CD4-positive, alpha-beta memory T cell (primary cell): ENCODE measurements around the gene ENAH. TPM values are rescaled to one million over a fixed set of nuclear protein-coding genes. Genes with fewer than 3 reads are reported as not detected.

Source experiments
- CTCF ChIA-PET: fragments of 350-600 bp; sonication (Branson Sonifier 250); formaldehyde crosslinking; loops from one replicate; lab custom pipeline; 2021; ENCODE audit warnings: inconsistent platforms; ENCODE audit not compliant: partially characterized antibody; lab: Charles Lee
- POLR2A ChIA-PET: fragments of 350-600 bp; sonication (Branson Sonifier 250); formaldehyde crosslinking; loops from one replicate; lab custom pipeline; 2021; ENCODE audit not compliant: partially characterized antibody; lab: Charles Lee
- DNase-seq, 5 donors: peaks; one replicate each; pipeline versions ENCODE4 v3.0.0 to v3.0.0-alpha.2; 2020 to 2022; ENCODE audit warnings: mixed read lengths in 1 of 5
- H3K27ac ChIP-seq: one replicate; pipeline ENCODE4 v1.7.0; 2013; ENCODE audit warnings: low read depth, low read length
- H3K27me3 ChIP-seq: 2 replicates; pipeline ENCODE4 v1.7.0; 2013; ENCODE audit warnings: mild to moderate bottlenecking, low read length, moderate library complexity; ENCODE audit not compliant: insufficient read depth
- H3K36me3 ChIP-seq: 2 replicates; pipeline ENCODE4 v1.7.0; 2013; ENCODE audit warnings: mild to moderate bottlenecking, low read length, moderate library complexity; ENCODE audit not compliant: insufficient read depth
- H3K4me1 ChIP-seq: 2 replicates; pipeline ENCODE4 v1.7.0; 2013; ENCODE audit warnings: mild to moderate bottlenecking, low read length, moderate library complexity; ENCODE audit not compliant: insufficient read depth
- H3K4me3 ChIP-seq, 2 donors: one replicate each; pipeline ENCODE4 v1.7.0; 2013; ENCODE audit warnings: low read length in 2 of 2, mild to moderate bottlenecking in 1 of 2
- H3K9me3 ChIP-seq, 2 donors: one replicate each; pipeline ENCODE4 v1.7.0; 2013; ENCODE audit warnings: low read length in 2 of 2, control low read depth in 1 of 2; ENCODE audit not compliant: control insufficient read depth in 1 of 2
- H3K27ac Mint-ChIP-seq, 7 donors: one replicate each; pipeline ENCODE4 v1.8.0; 2020 to 2021; ENCODE audit warnings: mixed read lengths in 7 of 7, mild to moderate bottlenecking in 6 of 7, inconsistent platforms in 3 of 7, moderate library complexity in 3 of 7
- H3K27me3 Mint-ChIP-seq, 2 donors: one replicate each; pipeline ENCODE4 v1.8.0; 2020 to 2021; ENCODE audit warnings: mixed read lengths in 2 of 2
- H3K36me3 Mint-ChIP-seq, 2 donors: one replicate each; pipeline ENCODE4 v1.8.0; 2020 to 2021; ENCODE audit warnings: mixed read lengths in 2 of 2, inconsistent platforms in 1 of 2, mild to moderate bottlenecking in 1 of 2
- H3K4me1 Mint-ChIP-seq, 4 donors: one replicate each; pipeline ENCODE4 v1.8.0; 2020 to 2021; ENCODE audit warnings: mixed read lengths in 4 of 4, mild to moderate bottlenecking in 1 of 4
- H3K4me3 Mint-ChIP-seq, 8 donors: one replicate each; pipeline ENCODE4 v1.8.0; 2020 to 2021; ENCODE audit warnings: mixed read lengths in 8 of 8, mild to moderate bottlenecking in 7 of 8, moderate library complexity in 6 of 8, inconsistent platforms in 3 of 8
- H3K9me3 Mint-ChIP-seq, 8 donors: one replicate each; pipeline ENCODE4 v1.8.0; 2020 to 2021; ENCODE audit warnings: mixed read lengths in 8 of 8, mild to moderate bottlenecking in 5 of 8, inconsistent platforms in 3 of 8, moderate library complexity in 1 of 8
- intact Hi-C: fragments of 100-400 bp; cut with micrococcal nuclease; formaldehyde crosslinking; loops from one replicate; pipeline ENCODE4 v1.15.1; 2023
- polyA plus RNA-seq, 2 donors: library from polyadenylated mRNA; unstranded; fragments of 300-500 nt; fragmentation: Illumina TruSeq; gene quantifications; one replicate each; pipeline ENCODE4 v1.2.3, GENCODE V29; 2021
- total RNA-seq, 2 experiments: library from RNA; stranded (reverse); gene quantifications; one replicate each; pipeline ENCODE4 v1.2.3, GENCODE V29; 2021

ENAH gene
- total and polyA plus RNA-seq, 4 experiments from 2014 or later = 0.26 TPM; not detected in 3

GRCh38 chr1:225450491-225451191 is 202.3 kb downstream of the ENAH start:
- no peak overlapping the region for H3K27ac ChIP-seq
- Mint-ChIP-seq H3K27ac (no peak overlapping the region), H3K4me3 (no peak overlapping the region), H3K36me3 (no peaks in the 10 kb centered on the region), H3K4me1 (peaks cover 8 to 38% (median 26%) of the 10 kb centered on the region in 4 donors), H3K27me3 (no peaks in the 10 kb centered on the region), H3K9me3 (no peaks in the 10 kb centered on the region)
- intact Hi-C loops = no loop called here
- H3K27me3 ChIP-seq = no peaks in the 10 kb centered on the region
- DNase-seq = no peak
- POLR2A ChIA-PET = interaction anchor here (1.6 kb wide), 1 partner anchor 22 kb away, joined by 7 read pairs; the partner anchor contains the start of gene LBR
- peaks cover 25% of the 10 kb centered on the region for H3K4me1 ChIP-seq
- H3K4me3 ChIP-seq = no peak overlapping the region
- no peaks in the 10 kb centered on the region for H3K36me3 ChIP-seq
- H3K9me3 ChIP-seq = no peaks in the 10 kb centered on the region
- CTCF ChIA-PET = interaction anchor here (1.0 to 1.4 kb wide), 2 partner anchors 17 to 24 kb away, joined by 4 to 6 read pairs; no protein-coding TSS in a partner anchor

GRCh38 chr1:225449774-225450173 is 203.1 kb downstream of the ENAH start:
- Histone ChIP-seq H3K27ac (no peak overlapping the region), H3K9me3 (no peaks in the 10 kb centered on the region), H3K4me1 (peaks cover 29% of the 10 kb centered on the region), H3K4me3 (no peak overlapping the region), H3K36me3 (no peaks in the 10 kb centered on the region), H3K27me3 (no peaks in the 10 kb centered on the region)
- Mint-ChIP-seq H3K4me3 (no peak overlapping the region), H3K27me3 (no peaks in the 10 kb centered on the region), H3K9me3 (no peaks in the 10 kb centered on the region), H3K4me1 (peaks cover 16 to 43% (median 32%) of the 10 kb centered on the region in 4 donors), H3K27ac (no peak overlapping the region), H3K36me3 (no peaks in the 10 kb centered on the region)
- no peak for DNase-seq
- ChIA-PET CTCF (no interaction called here), POLR2A (interaction anchor here (1.3 to 1.6 kb wide), 2 partner anchors 18 to 22 kb away, joined by 6 to 7 read pairs; partner anchors contain the start of gene LBR)
- intact Hi-C loops = no loop called here

- Mint-ChIP-seq H3K27me3 (no peaks in the 10 kb centered on the region), H3K4me3 (no peak overlapping the region), H3K36me3 (no peaks in the 10 kb centered on the region), H3K9me3 (no peaks in the 10 kb centered on the region), H3K4me1 (peaks cover 19 to 45% (median 36%) of the 10 kb centered on the region in 4 donors), H3K27ac (peak overlapping the region in 1 of 7 donors; percentile 57)
- H3K4me3 ChIP-seq = no peak overlapping the region
- POLR2A ChIA-PET = interaction anchor here (1.3 to 1.6 kb wide), 2 partner anchors 18 to 21 kb away, joined by 6 to 7 read pairs; partner anchors contain the start of gene LBR
- no peak for DNase-seq
- no peaks in the 10 kb centered on the region for H3K27me3 ChIP-seq
- CTCF ChIA-PET = interaction anchor here (1.2 kb wide), 1 partner anchor 10 kb away, joined by 3 read pairs; no protein-coding TSS in a partner anchor
- H3K36me3 ChIP-seq = no peaks in the 10 kb centered on the region
- H3K9me3 ChIP-seq = no peaks in the 10 kb centered on the region
- no peak overlapping the region for H3K27ac ChIP-seq
- H3K4me1 ChIP-seq = peaks cover 31% of the 10 kb centered on the region
- intact Hi-C loops = no loop called here
Measured at GRCh38 chr1:225449261-225449660, 203.7 kb downstream of the ENAH start.

- ChIA-PET POLR2A (interaction anchor here (9.3 kb wide), 1 partner anchor 20 kb away, joined by 209 read pairs; no protein-coding TSS in a partner anchor), CTCF (interaction anchor here (0.7 to 1.2 kb wide), 2 partner anchors 9 to 20 kb away, joined by 3 read pairs; no protein-coding TSS in a partner anchor)
- no peak overlapping the region for H3K4me3 ChIP-seq
- Mint-ChIP-seq H3K4me1 (peaks cover 24 to 49% (median 39%) of the 10 kb centered on the region in 4 donors), H3K27me3 (no peaks in the 10 kb centered on the region), H3K9me3 (no peaks in the 10 kb centered on the region), H3K4me3 (no peak overlapping the region), H3K27ac (no peak overlapping the region), H3K36me3 (no peaks in the 10 kb centered on the region)
- H3K27me3 ChIP-seq = no peaks in the 10 kb centered on the region
- H3K9me3 ChIP-seq = no peaks in the 10 kb centered on the region
- H3K27ac ChIP-seq = no peak overlapping the region
- no peak for DNase-seq
- intact Hi-C loops = no loop called here
- H3K36me3 ChIP-seq = no peaks in the 10 kb centered on the region
- H3K4me1 ChIP-seq = peaks cover 41% of the 10 kb centered on the region
Measured at GRCh38 chr1:225448146-225448805, 204.6 kb downstream of the ENAH start.

GRCh38 chr1:225447650-225448089 is 205.3 kb downstream of the ENAH start:
- Mint-ChIP-seq H3K36me3 (no peaks in the 10 kb centered on the region), H3K9me3 (no peaks in the 10 kb centered on the region), H3K27ac (peak overlapping the region in 1 of 7 donors; percentile 17), H3K27me3 (no peaks in the 10 kb centered on the region), H3K4me1 (peaks cover 29 to 55% (median 43%) of the 10 kb centered on the region in 4 donors), H3K4me3 (no peak overlapping the region)
- Histone ChIP-seq H3K9me3 (no peaks in the 10 kb centered on the region), H3K27ac (no peak overlapping the region), H3K27me3 (no peaks in the 10 kb centered on the region), H3K36me3 (no peaks in the 10 kb centered on the region), H3K4me1 (peaks cover 47% of the 10 kb centered on the region), H3K4me3 (no peak overlapping the region)
- POLR2A ChIA-PET = interaction anchor here (9.3 kb wide), 1 partner anchor 20 kb away, joined by 209 read pairs; no protein-coding TSS in a partner anchor
- intact Hi-C loops = no loop called here
- DNase-seq = no peak
- CTCF ChIA-PET = interaction anchor here (0.7 to 4.6 kb wide), 2 partner anchors 21 to 26 kb away, joined by 3 to 43 read pairs; no protein-coding TSS in a partner anchor

GRCh38 chr1:225446981-225447615 is 205.8 kb downstream of the ENAH start:
- Histone ChIP-seq H3K4me1 (peaks cover 52% of the 10 kb centered on the region), H3K27me3 (no peaks in the 10 kb centered on the region), H3K4me3 (no peak overlapping the region), H3K27ac (no peak overlapping the region), H3K9me3 (no peaks in the 10 kb centered on the region), H3K36me3 (no peaks in the 10 kb centered on the region)
- Mint-ChIP-seq H3K36me3 (no peaks in the 10 kb centered on the region), H3K4me1 (peaks cover 32 to 60% (median 45%) of the 10 kb centered on the region in 4 donors), H3K9me3 (no peaks in the 10 kb centered on the region), H3K27ac (peak overlapping the region in 4 of 7 donors; percentile 21 to 82 (median 52)), H3K4me3 (no peak overlapping the region), H3K27me3 (no peaks in the 10 kb centered on the region)
- intact Hi-C loops = no loop called here
- ChIA-PET CTCF (interaction anchor here (1.1 to 4.6 kb wide), 3 partner anchors 19 to 27 kb away, joined by 3 to 43 read pairs (median 7); partner anchors contain the start of gene LBR), POLR2A (interaction anchor here (8.0 to 9.3 kb wide), 2 partner anchors 19 to 21 kb away, joined by 209 to 319 read pairs; partner anchors contain the start of gene LBR)
- no peak for DNase-seq
